HG03060 (cell line): Measurements from ENCODE around the gene ME3.

Source experiments
- ATAC-seq: cut with Tn5 transposase; IDR thresholded peaks from one replicate; pipeline ENCODE4 v1.9.1; 2021; ENCODE audit warnings: low read depth, moderate number of reproducible peaks; ENCODE audit not compliant: unreplicated experiment

ME3 gene

GRCh38 chr11:86416494-86416893 is 255.9 kb downstream of the ME3 start:
- ATAC-seq: no peak

GRCh38 chr11:86415026-86415425 is 257.4 kb downstream of the ME3 start:
- ATAC-seq: no peak

DNA sequence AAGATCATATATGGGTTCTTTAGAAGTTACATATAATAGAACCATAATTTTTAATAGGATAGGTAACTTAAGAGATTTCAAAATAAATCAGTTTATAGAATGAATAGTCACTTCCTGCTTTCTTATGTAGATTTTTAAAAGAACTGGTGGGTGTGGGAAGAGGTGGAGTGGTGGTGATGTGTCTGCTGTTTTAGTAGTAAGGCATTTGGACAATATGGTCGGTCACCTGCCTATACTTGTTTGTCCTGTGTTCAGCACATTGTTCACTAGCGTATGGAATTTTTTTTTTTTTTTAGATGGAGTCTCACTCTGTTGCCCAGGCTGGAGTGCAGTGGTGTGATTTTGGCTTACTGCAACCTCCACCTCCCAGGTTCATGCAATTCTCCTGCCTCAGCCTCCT is 258.4 kb downstream of the ME3 start:
- no peak for ATAC-seq

- ATAC-seq: no peak
Observed at GRCh38 chr11:86408845-86409244, 263.6 kb downstream of the ME3 start.

DNA sequence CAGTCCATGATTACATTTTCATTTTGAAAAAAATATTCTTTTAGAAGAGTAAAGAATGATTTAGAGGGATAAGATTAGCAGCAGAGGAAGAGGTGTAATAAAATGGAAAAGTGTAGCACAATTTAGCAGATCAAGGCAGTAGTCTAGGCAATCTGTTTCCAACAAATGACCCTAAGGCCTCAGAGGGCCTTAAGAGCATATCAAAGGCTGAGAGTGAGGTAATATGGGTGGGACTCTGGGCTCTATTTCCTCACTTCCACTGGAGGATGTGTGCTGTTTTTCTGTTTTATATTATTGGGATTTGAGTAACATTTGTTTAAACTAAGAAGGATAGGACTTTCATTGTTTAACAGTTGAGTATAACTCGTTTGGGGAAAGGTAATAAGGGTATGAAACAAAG is 269.0 kb downstream of the ME3 start:
- no peak for ATAC-seq

GRCh38 chr11:86398106-86398505 is 274.3 kb downstream of the ME3 start:
- no peak for ATAC-seq

GRCh38 chr11:86397351-86397750 is 275.1 kb downstream of the ME3 start:
- no peak for ATAC-seq

DNA sequence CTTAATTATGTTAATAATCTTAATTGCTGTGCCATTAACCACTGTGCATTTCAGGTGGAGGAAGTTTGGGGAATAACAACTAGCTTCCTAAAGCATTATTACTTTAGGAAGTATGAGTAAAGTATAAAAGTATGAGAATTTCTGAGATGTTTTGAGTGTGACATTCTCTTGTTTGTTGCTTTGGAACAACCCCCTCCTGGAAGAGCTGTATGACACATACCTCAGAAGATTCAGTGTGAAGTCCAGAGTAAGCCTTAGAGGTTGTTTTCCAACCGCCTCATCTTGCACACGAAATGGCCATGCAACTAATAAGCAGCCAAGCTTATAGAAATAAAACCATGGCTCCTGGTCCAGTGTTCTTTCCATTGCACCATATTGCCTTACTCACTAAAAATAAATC is 276.0 kb downstream of the ME3 start:
- no peak for ATAC-seq

DNA sequence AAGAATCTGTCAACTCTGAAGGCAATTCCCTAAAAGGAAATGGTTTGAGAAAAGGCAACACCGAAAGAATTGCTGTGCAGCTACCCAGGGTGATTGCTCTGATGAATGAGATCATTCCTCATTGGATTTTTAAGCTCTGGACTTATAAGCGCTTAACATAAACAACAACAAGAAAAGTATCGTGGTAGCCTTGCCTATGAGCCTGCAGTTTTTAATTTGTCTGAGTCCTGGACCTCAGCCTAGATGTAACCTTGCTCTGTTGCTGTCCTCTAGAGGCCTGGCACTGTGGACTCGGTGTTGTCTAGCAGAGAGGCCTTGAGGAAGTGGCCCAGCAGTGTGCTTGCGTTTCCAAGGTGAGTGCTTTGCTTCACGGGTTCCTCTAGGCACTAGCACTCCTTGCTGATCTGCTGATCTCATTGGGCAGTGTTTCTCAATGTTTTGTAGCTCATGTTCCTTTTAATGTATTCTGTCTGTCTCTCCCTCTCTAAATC is 277.3 kb downstream of the ME3 start:
- ATAC-seq: no peak
